Subcutaneous adipose tissue (tissue), 4 donors: ENCODE results near the gene TNS3. TPM values are rescaled to one million over a fixed set of nuclear protein-coding genes. Genes with fewer than 3 reads are reported as not detected.

Experiments used
- total RNA-seq, 4 donors: library from RNA; depleted of rRNA; stranded (reverse); fragments of >200 nt; gene quantifications; one replicate each; pipeline ENCODE4 v1.1.0, GENCODE V29; 2016
- TF ChIP-seq, protein P1 (sequence below): fragments of 450-650 bp; IDR thresholded peaks from one replicate; pipeline ENCODE4 v1.5.1; 2016; ENCODE audit warnings: low read depth, mild to moderate bottlenecking, control low read depth, antibody characterized with exemption, moderate library complexity

The TNS3 gene
- total RNA-seq, 4 donors from 2014 or later: 104 to 137 (median 110) TPM

DNA sequence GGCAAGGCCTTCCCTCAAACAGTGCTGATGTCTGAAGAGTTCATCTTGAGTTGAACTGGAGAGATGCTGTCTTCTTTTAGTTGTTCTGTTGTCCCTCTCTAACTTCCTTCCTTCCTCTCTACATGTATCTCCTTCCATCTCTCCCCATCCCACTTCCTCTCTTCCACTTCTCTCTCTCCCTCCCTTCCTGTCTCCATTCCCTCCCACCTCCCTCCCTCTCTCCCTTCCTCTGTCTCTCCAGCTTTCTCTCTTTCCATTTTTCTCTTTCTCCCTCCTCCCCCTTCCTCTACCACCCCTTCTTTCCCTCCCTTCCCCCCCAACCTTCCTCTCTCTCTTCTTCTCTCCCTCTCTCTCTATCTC is 40.7 kb upstream of the TNS3 start:
- TF ChIP-seq, protein P1, sequence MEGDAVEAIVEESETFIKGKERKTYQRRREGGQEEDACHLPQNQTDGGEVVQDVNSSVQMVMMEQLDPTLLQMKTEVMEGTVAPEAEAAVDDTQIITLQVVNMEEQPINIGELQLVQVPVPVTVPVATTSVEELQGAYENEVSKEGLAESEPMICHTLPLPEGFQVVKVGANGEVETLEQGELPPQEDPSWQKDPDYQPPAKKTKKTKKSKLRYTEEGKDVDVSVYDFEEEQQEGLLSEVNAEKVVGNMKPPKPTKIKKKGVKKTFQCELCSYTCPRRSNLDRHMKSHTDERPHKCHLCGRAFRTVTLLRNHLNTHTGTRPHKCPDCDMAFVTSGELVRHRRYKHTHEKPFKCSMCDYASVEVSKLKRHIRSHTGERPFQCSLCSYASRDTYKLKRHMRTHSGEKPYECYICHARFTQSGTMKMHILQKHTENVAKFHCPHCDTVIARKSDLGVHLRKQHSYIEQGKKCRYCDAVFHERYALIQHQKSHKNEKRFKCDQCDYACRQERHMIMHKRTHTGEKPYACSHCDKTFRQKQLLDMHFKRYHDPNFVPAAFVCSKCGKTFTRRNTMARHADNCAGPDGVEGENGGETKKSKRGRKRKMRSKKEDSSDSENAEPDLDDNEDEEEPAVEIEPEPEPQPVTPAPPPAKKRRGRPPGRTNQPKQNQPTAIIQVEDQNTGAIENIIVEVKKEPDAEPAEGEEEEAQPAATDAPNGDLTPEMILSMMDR: no peak

DNA sequence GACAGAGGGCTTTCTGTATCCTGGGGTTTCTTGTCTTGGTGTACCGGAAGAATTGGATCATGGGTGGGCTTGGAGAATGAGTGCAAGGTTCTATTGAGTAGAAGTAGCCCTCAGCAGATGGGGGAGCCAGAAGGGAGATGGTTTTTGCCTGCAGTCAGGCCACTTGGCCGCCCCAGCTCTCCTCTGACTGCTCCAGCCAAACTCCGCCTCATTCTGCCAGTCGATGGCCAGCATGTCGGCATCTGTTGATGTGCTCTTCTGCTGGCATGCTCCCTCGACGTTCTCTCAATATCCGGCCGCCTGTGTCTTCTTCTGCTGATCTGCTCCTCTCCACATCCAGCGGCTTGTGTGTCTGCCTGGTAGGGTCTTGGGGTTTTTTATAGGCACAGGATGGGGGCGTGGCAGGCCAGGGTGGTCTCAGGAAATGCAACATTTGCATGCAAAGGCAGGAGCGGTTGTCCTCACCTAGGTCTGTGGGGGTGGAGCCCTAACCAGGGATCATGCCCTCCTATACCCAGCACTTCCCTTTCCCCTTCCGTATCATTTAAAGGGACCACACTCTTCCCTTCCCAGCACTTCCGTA is 40.2 kb upstream of the TNS3 start:
- TF ChIP-seq, protein P1: no peak

DNA sequence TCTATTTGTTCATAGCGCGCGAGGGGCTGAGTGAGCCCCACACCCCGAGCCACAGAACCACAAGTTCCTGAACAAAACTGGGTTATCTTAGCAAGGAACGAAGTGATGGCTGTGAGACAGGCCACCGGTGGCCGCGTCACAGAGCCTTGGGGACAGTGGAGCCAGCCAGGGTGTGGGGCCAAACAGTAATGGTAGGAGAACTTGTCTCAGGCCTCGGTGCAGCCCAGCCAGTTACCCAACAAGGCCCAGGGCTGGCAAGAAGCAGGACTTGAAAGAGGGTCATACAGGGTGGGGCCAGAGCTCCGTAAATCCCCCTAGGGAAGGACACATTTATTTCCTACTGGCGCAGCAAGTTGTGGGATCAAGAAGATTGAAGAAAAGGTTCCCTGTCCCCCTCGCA is 39.4 kb upstream of the TNS3 start:
- TF ChIP-seq, protein P1: no peak

GRCh38 chr7:47619806-47620205 is 37.9 kb upstream of the TNS3 start:
- TF ChIP-seq, protein P1: no peak

GRCh38 chr7:47617131-47617530 is 35.2 kb upstream of the TNS3 start:
- TF ChIP-seq, protein P1: no peak

DNA sequence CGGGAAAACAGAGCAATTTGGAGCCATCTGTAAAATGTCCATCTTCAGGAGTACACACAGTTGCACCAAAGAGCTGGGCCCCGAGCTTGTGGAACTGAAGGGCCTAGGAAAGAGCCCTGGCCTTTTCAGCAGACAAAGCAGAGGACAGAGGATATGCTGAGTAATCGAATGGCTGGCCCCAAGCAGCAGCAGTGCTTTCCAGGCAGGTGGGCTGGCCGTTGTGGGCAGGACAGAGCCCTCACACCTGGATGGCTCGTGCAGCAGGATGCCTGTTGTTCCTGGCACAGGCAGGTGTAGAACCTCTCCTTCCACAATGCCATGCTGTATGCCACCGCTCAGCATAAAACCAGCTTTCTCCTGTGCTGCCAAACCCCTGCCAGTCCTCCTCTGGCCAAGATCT is 32.5 kb upstream of the TNS3 start:
- TF ChIP-seq, protein P1: no peak

- TF ChIP-seq, protein P1: no peak
Measured at GRCh38 chr7:47611045-47611511, 29.2 kb upstream of the TNS3 start.
